Measurements from ENCODE around the gene KXD1.
A peak's percentile ranks its signal among the peaks of the same experiment; 100 is the strongest.
"Not testable (repeated sequence)": the region's sequence is repeated elsewhere in the genome, so short reads cannot be mapped to it uniquely, and the experiment has no call there.

Gene KXD1

DNA sequence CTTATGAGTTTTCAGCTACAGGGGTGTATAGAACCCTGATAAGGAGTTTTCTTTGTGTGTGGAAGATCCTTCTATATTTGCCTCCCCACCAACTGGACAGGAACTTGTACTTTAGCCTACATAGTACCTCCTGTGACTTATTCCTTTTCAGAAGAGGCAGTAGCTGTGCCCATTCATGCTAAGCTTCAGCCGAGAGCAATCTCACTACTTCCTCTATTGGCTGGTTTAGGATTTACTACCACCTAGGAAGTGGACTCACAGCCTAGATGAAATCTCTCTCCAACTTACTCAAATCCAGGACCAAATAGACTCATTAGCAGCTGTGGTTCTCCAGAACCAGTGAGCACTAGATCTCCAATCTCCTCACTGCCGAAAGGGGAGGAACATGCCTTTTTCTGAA lies 28.6 kb downstream of the KXD1 start:
- no peak for DNase-seq

DNA sequence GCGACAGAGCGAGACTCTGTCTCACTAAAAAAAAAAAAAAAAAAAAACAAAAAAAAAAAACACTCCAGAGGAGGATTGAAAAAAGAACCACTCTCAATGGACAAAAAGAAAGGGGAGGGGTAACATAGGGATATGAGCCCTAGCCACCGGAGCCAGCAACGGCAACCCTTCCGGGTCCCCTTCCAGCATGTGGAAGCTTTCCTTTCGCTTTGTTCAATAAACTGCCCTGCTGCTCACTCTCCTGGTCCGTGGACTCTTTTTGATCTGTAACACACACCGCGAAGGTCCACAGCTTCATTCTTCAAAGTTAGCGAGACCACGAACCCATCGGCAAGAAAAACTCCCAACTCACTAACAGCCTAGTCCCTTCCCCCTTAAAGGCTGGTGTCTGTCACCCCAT lies 29.9 kb downstream of the KXD1 start:
- no peak for DNase-seq

DNA sequence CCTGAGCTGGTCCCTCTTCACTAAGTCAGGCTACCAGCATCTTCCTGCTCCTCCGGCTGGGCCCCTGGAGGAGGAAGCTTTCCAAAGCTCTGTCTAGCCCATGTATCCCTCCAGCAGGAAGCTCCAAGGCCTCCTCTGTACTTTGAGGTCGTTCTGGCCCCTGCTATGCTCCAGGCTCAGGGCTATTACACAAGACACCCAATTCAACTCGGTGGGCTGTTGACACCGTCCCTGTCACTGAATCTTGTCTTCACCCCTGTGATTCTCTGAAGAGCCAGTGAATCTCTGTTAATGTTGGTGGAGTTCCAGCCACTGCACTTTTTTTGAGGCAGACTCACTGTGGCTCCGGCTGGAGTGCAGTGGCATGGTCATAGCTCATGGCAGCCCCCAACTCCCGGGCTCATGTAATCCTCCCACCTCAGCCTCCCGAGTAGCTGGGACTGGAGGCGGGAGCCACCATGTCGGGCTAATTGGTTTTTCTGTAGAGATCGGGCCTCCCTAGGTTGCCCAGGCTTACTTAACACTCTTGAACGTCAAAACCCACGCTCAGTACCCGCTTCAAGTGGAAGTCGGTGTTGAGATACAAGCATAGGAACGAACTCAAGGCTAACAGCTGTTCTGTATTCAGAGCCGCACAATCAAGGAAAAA lies 30.4 kb downstream of the KXD1 start:
- no peak for DNase-seq

DNA sequence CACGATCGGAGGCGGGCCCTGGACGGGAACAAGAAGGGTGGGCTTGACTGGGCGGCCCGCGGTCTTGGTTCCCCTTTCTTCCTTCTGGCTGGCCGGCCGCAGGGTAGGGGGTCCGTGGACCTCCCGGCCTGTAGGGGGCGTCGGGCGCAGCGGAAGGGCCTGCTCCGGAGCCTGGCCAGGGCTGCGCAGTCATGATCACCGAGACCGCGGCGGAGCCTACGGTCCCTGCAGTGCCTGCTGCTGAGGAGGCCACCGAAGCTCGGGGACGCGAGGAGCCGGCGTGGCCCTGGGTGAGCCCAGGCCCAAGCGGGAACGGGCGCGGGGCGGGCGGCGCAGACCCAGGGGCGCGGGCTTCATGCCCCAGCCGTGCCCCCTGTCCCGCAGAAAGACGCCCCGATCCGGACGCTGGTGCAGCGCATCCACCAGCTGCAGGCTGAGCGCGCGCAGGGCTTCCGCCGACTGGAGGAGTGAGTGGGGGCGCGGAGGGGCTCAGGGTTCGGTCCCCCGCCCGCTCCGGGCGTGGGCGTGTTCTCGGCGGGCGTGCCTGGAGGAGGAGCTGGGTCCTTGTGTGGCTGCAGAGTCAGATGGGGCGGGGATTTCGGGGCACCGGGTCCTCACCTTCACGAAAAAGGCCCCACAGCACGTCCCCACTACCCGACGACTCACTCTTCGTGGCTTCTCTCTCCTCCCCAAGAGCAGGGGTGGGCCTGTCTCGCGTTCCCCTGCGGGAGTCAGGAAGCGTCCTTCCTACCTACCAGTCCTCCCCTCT lies 31.1 kb downstream of the KXD1 start, which contains the start of gene REX1BD:
Gene REX1BD, plus strand, starts transcription at position 188 of the 769 bp plus-strand sequence. Its CDS starts 4 bp downstream, at position 192.
- peak; percentile 74 for DNase-seq

DNA sequence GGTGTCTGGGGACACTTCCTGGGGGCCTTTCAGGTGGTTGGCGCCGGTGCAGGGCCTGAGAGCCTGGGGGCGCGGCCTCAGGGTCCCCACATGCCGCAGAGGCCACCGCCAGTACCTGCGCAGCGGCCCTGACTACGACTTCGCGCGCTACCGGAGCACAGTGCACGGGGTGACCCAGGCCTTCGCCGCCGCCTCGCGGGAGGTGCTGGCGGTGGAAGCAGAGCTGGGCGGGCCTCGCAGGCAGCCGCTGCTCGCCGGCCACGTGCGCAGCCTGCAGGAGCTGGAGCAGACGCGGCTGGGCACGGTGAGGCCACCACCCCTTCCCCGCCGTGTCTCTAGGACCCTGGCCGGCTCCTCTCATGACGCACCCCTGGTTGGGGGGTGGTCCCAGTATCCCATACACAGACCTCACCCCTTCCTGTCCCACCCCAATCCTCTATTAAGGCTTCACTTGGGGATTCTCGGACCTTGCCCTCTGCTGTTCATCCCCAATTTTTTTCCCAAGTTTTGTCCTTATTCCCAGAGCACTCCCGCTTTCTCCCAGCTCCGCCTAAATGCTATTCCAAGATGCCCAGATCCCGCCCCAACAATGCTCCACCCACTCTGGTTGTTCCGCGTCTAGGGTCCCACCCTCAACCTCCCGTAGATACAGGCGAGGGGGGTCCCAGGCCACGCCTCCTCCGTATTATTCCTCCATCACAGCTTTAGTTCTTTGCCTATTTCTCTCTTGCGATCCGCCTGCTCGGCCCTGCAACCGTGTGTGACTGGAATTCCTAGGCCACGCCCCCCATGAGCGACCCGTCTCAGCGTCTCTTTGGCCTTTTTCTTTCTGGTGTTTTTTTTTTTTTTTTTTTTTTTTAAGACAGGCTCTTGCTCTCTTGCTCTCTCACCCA lies 32.0 kb downstream of the KXD1 start:
- peak; percentile 66 for DNase-seq

DNA sequence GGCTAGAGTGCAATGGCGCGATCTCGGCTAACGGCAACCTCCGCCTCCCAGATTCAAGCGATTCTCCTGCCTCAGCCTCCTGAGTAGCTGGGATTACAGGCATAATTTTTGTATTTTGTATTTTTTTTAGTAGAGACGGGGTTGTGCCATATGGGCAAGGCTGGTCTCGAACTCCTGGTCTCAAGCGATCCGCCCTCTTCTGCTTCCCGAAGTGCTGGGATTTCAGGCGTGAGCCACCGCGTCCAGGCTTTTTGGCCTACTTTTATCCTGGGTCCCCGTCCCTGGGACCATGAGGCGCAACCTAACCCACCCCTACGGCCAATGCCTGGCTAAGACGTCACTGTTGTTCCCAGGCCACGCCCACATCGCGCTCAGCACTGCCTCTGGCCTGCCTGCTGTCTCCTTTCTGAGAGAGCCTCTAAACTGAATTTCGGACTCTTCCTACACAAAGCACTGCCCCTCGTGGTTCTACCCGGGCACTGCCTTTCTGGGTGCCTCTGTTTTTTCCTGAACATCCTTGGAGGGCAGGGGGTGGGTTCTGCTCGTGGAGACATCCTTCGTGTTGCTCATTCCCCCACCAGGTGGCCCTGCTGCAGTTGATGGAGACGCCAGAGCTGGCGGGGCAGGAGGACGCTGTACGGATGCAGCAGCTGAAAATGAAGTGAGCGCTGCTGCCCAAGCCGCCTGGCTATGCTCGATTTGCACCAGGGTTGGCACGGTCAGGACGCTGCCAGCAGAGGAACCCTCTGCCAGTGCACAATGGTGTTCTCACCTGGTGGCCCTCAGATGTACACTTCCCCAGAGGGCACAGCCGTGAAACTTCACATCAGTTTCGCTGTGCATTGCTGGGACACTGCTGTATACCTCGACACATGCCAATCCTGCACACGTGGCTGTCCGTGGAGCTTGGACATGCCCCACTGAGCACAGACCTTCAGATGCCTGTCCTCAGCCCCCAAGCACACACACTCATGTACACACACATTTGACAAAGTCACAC lies 32.9 kb downstream of the KXD1 start:
- peak; percentile 77 for DNase-seq

DNA sequence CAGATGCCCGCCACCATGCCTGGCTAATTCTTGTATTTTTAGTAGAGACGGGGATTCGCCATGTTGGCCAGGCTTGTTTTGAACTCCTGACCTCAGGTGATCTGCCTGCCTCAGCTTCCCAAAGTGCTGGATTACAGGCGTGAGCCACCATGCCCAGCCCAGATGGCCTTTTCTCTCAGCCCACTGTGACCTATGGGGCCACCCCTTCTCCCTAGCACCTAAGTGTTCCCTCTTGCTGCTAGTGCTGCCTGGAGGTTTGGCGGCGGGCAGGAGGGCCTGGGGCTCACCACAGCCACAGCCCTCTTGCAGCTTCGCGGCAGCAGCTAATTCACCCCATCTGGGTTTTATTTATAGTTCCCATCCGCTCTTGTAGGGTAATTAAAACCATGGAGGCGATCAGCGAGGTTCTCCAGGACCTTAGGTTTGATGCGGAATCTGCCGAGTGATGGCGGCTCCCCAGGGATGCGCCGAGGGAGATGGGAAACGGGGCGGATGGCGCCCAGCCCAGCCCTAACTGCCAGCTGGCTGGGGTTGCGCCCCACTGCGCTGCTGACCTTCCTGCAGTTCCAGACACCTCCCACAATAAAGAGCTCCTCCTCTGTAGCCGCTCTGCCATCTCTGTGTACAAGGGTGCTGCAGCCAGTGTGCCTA lies 34.2 kb downstream of the KXD1 start:
- DNase-seq: peak; percentile 77

DNA sequence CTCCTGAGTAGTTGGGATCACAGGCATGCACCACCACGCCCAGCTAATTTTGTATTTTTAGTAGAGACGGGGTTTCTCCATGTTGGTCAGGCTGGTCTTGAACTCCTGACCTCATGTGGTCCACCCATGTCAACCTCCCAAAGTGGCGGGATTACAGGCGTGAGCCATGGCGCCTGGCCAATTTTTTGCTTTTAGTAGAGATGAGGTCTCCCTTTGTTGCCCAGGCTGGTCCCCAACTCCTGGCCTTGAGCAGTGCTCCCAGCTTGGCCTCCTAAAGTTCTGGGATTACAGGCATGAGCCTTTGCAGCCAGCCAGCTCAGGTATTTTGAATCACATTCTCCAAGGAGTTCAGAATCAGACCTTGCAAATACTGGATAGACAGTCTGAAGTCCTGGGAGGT lies 35.1 kb downstream of the KXD1 start:
- DNase-seq: not testable (repeated sequence)

DNA sequence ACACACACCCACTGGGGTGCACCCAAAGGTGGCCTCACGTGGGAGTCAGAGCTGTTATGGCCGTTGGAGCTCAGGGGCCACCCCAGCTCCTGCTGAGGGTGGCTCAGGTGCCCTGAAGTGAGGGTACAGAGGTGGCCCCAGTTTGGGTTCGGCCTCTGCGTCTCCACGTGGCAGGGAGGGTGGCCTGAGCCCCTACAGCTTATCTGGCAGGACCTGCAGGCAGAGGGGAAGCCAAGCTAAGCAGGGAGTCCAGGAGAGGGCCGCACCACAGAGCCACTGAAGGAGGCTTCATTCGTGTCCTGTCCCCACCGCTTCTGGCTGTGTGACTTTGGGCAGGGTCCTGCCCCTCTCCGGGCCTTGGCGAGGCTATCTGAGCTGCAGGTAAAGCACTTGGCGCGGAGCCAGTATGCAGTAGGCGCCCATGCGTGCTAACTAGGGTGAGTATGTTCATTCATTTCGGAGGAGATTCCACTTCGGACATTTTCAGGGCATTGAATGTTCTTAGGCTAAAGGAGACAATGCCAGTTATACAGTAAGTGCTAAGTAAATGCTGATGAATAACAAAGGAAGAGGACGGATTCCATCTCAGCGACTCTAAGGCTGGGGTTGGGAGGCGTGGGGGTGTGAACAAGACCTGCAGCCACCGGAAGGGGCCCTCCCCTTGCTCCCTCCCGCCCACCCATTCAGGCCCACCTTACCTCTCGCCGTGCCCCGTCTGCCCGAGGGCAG lies 35.9 kb downstream of the KXD1 start:
- DNase-seq: no peak

DNA sequence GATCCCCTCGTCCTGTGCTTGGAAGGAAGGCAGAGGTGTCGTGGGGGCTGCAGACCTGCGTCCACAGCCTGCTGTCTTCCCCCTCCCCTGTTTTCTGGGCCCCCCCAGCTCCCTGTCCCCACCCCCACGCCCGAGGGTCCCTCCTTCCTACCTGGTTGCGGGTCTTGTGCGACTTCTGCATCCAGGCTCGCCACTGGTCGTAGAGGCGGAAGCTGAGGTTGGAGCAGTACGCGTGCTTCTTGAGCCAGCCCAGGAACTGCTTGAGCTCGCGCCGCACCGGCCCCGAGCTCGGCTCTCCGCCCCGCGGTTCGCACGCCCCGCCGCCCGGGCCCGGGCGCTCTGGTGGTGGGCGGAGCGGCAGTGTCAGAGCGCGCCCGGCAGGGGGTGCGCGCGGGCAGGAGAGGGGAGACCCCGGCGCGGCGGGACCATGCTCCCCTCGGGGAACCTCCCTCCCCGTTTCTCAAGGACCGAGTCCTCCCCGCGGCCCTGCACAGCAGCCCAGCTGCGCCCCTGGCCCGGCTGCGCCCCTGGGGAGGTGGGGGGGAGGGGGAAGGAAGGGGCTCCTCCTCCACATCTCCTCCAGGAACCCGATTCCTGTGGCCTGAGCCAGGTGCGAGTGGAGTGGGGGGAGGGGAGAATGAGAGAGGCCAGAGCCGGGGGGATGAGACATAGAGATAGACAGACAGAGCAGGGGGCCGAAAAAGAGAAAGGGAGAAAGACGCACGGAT lies 36.6 kb downstream of the KXD1 start:
- DNase-seq: peak; percentile 70

DNA sequence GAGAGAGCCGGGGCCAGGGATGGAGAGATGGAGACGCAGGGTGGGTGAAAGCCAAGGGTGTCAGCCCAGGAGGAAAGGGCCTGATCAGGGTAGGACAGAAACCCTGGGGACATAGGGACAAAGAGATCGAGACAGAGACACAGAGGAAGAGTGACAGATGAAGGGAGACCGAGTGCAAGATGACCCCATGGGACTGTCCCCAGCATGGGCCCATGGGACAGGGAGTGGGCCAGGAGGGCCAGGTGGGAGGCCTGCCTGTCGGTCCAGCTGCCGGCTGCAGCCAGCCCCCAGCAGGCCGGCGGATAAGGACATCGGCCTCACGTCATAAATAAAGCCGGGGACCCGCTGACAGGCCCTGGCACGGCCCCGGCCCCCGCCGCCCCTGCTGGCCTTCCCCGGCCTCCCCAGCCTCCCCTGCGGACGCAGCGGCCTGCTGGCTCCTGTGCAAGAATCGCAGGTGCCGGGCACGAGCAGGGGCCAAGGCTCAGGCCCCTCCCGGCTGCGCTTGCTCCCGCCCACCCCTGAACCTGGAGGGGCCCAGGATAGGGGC lies 37.2 kb downstream of the KXD1 start:
- DNase-seq: no peak

DNA sequence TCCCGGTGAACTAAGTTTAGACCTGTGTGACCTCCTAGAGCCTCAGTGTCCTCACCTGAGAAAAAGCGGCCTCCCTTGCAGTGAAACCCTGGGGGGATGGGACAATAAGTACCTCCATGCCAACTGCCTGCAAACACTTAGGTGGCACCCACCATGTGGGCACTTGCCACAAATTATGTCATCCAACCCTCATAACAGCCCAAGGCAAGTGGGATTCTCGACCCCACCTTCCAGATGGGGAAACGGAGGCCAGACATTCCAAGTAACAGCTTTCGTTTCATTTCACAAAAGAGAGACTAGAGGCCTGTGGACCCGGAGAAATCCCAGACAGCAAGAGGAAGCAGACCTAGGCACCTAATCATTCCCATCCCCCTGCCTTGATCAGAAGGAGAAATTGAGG lies 37.8 kb downstream of the KXD1 start:
- no peak for DNase-seq

DNA sequence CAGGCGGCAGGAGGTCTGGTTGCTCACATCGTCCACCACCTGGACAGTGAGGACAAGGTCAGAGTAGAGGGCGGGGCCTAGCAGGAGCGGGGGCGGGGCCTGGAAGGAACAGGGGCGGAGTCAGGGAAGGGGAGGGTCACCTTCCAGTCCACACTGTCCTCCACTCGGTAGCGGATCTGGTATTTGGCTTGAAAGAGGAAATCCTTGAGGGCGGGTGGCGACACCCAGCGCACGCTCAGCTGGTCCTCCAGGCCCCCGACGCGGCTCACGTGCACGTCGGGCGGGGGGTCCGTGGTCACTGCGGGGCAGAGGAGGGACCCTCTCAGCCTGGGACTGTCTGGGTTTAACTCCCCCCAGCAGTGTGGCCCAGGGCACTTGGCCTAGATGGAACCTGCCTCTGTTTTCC lies 39.1 kb downstream of the KXD1 start:
- no peak for DNase-seq

DNA sequence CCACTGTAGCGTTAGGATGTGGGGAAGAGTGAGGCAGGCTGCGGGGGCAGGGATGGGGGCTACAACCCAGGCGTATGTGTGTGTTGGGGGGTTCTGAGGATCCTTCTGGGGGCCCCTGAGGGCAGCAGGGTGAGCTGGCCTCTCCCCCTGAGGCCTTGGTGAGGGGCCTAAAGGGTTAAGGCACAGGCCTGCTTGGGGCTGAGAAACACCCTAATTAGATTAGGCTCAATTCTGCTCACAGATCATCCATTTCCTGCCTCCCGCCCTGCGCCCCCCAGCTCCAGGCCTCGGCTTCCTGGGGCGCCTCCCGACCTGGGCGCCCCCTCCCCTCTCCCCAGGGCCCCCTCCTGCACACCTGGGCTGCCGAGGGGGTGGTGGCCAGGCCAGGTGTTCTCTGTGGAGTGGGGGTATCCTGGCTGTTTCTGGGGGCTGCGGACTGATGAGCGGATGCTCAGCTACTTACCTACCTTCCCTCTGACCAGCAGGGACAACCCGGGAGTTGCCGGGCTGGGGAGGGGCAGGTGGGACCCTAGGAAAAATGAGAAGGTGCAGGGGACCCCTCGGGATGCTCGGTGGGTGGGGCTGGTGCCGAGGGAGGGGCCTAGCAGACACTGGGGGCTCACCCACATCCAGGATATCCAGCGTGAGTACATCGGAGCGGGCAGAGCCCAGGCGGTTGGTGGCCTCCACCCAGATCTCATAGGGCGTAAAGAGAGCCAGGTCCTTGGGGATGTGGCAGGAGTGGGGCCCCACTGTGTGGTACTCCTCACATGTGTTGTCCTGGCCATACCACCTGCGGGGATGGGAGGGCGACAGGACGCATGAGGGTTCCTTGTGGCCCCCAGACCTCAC lies 40.4 kb downstream of the KXD1 start:
- DNase-seq: no peak

DNA sequence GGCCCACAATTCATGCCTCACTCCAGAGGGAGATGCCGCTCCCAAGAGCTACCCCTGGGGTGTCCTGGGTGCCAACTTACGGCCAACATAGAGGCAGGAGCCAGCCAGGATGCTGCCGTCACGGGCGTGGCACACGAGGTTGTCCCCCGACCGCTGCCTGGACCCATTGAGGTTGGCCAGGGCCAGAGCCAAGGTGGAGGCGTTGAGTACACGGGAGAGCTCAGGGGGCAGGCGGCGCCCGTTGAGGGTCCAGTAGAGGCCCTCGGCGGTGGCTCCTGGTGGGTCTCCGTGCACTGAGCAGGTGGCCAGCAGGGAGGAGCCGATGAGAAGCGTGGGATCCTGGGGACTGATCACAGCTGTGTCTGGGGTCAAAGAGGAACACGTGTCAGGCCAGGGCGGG lies 41.8 kb downstream of the KXD1 start:
- DNase-seq: no peak

DNA sequence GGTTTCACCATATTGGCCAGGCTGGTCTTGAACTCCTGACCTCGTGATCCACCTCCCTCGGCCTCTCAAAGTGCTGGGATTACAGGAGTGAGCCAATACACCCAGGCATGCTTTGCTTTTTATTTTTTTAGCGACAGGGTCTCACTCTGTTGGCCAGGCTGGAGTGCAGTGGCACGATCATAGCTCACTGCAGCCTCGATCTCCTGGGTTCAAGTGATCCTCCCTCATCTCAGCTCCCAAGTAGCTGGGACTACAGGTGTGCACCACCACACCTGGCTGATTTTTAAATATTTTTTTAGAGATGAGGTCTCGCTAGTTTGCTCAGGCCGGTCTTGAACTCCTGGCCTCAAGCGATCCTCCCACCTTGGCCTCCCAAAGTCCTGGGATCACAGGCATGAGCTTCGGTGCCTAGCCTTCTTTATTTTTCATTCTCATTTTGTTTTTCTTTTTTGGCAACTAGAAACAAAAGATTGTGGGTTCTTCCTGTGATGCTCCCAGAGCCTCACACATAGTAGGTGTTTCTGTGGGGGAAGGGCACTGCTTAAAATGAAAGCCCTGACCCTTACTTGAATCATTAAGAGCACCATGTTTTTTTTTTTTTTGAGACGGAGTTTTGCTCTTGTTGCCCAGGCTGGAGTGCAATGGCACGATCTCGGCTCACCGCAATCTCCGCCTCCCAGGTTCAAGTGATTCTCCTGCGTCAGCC lies 43.2 kb downstream of the KXD1 start:
- not testable (repeated sequence) for DNase-seq

DNA sequence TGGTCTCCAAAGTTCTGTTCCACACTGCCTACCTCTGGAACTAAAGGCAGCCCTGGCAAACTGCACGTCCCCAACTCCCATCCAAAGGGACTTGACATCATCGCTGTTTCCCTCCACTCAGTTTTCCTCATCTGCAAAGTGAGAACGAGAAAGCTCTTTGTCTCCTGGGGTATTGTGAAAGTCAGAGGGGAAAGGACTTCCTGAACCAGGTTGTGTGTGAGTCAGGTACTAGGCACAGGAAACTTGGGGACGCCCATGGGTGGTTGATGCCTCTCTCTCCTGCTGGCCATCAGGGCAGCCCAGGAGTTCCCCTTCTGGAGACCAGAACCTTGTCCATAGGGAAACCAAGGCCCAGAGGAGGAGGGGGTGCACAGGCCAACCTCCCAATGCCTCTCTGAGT lies 44.2 kb downstream of the KXD1 start:
- DNase-seq: no peak
